HG02870 (cell line): Measurements from ENCODE around the gene GPR39.
"Not testable (repeated sequence)": the region's sequence is repeated elsewhere in the genome, so short reads cannot be mapped to it uniquely, and the experiment has no call there.

Experiments
- ATAC-seq: cut with Tn5 transposase; IDR thresholded peaks from one replicate; pipeline ENCODE4 v1.9.1; 2021; ENCODE audit warnings: mild to moderate bottlenecking, moderate library complexity; ENCODE audit not compliant: unreplicated experiment

The GPR39 gene

GRCh38 chr2:132488491-132488890 lies 71.9 kb downstream of the GPR39 start:
- ATAC-seq, result no peak

- ATAC-seq, result no peak
Observed at GRCh38 chr2:132489150-132489549, 72.5 kb downstream of the GPR39 start.

GRCh38 chr2:132495881-132496280 lies 79.3 kb downstream of the GPR39 start:
- no peak for ATAC-seq

GRCh38 chr2:132496555-132496954 lies 80.0 kb downstream of the GPR39 start:
- no peak for ATAC-seq

GRCh38 chr2:132497591-132497990 lies 81.0 kb downstream of the GPR39 start:
- no peak for ATAC-seq

GRCh38 chr2:132503701-132504100 lies 87.1 kb downstream of the GPR39 start:
- no peak for ATAC-seq

- no peak for ATAC-seq
Observed at GRCh38 chr2:132515010-132515409, 98.4 kb downstream of the GPR39 start.

GRCh38 chr2:132517386-132517785 lies 100.8 kb downstream of the GPR39 start:
- ATAC-seq, result no peak

- no peak for ATAC-seq
Observed at GRCh38 chr2:132518302-132518701, 101.7 kb downstream of the GPR39 start.

GRCh38 chr2:132519566-132519965 lies 103.0 kb downstream of the GPR39 start:
- ATAC-seq, result no peak

GRCh38 chr2:132521341-132521740 lies 104.7 kb downstream of the GPR39 start:
- no peak for ATAC-seq

GRCh38 chr2:132522901-132523300 lies 106.3 kb downstream of the GPR39 start:
- ATAC-seq, result no peak

- ATAC-seq, result not testable (repeated sequence)
Observed at GRCh38 chr2:132537061-132537460, 120.5 kb downstream of the GPR39 start.

GRCh38 chr2:132538331-132538855 lies 121.8 kb downstream of the GPR39 start:
- no peak for ATAC-seq

GRCh38 chr2:132540166-132540565 lies 123.6 kb downstream of the GPR39 start:
- ATAC-seq, result no peak

GRCh38 chr2:132542953-132543569 lies 126.5 kb downstream of the GPR39 start:
- no peak for ATAC-seq

GRCh38 chr2:132544006-132544630 lies 127.5 kb downstream of the GPR39 start:
- no peak for ATAC-seq

GRCh38 chr2:132547090-132547687 lies 130.6 kb downstream of the GPR39 start:
- ATAC-seq, result no peak

GRCh38 chr2:132549935-132550670 lies 133.5 kb downstream of the GPR39 start:
- no peak for ATAC-seq

- no peak for ATAC-seq
Observed at GRCh38 chr2:132550946-132551345, 134.3 kb downstream of the GPR39 start.

- ATAC-seq, result no peak
Observed at GRCh38 chr2:132557694-132558093, 141.1 kb downstream of the GPR39 start.
